ENCODE measurements around the gene ETV2. TPM values are rescaled to one million over a fixed set of nuclear protein-coding genes. Genes with fewer than 3 reads are reported as not detected.

The ETV2 gene
- total RNA-seq, 4 donors from 2014 or later, result 1.1 to 35.2 (median 3.5) TPM; not detected in 1

DNA sequence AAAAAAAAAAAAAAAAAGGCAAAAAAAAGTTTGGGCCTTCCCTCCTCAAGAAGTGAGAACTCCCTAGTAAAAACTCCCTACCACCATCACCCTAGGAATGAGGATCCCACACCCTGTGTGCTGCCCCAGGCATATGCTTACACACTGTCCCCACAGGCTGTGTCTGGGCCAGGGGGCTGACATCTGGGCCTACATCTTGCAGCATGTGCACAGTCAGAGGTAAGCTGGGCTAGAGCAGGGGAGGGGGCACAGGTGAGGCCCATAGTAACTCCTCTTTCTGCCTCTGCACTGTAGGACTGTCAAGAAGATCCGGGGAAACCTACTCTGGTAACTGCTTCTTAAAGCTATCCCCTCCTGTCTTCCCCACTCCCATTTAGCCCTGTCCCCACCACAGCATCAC is 28.0 kb upstream of the ETV2 start:
- H3K27me3 ChIP-seq, result no peaks in the 10 kb centered on the region

DNA sequence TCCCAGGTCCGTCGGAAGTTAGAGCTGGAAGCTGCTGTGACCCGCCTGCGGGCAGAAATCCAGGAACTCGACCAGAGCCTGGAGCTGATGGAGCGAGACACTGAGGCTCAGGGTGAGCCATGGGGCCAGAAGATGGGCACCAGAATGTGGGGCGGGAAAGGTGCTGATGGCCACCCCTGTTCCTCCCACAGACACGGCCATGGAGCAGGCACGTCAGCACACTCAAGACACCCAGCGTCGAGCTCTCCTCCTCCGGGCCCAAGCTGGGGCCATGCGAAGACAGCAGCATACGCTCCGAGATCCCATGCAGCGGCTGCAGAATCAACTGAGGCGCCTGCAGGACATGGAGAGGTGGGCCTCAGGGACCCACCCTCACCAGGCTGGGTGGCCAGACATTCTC is 26.5 kb upstream of the ETV2 start:
- intact Hi-C loops (cut with DNase I; ENCODE audit: low total_unique reads) (no loop called here), in situ Hi-C loops (cut with MboI; ENCODE audit: low pct_ligation_motif_present in 1 of 4, low pct_unique_long_range_greater_than_20kb in 1 of 4, low sequenced_read_pairs in 3 of 4) (no loop called here)
- Histone ChIP-seq H3K4me1 (peaks cover 3 to 13% (median 11%) of the 10 kb centered on the region in 4 donors), H3K36me3 (no peaks in the 10 kb centered on the region), H3K9me3 (no peaks in the 10 kb centered on the region), H3K27me3 (no peaks in the 10 kb centered on the region), H3K4me3 (no peak overlapping the region), H3K27ac (no peak overlapping the region)
- TF ChIP-seq POLR2A (IDR thresholded peaks at IDR 0.05) (no peak), POLR2AphosphoS5 (IDR thresholded peaks at IDR 0.05) (no peak), EP300 (IDR thresholded peaks at IDR 0.05; ENCODE audit: low read depth) (no peak)
- TF ChIP-seq, protein P1, sequence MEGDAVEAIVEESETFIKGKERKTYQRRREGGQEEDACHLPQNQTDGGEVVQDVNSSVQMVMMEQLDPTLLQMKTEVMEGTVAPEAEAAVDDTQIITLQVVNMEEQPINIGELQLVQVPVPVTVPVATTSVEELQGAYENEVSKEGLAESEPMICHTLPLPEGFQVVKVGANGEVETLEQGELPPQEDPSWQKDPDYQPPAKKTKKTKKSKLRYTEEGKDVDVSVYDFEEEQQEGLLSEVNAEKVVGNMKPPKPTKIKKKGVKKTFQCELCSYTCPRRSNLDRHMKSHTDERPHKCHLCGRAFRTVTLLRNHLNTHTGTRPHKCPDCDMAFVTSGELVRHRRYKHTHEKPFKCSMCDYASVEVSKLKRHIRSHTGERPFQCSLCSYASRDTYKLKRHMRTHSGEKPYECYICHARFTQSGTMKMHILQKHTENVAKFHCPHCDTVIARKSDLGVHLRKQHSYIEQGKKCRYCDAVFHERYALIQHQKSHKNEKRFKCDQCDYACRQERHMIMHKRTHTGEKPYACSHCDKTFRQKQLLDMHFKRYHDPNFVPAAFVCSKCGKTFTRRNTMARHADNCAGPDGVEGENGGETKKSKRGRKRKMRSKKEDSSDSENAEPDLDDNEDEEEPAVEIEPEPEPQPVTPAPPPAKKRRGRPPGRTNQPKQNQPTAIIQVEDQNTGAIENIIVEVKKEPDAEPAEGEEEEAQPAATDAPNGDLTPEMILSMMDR (IDR thresholded peaks at IDR 0.05), result no peak
- WGBS, 2 donors (ENCODE audit: low coverage in 1 of 2), result 95% methylated on average over 17 of the region's 17 CpGs; no CpG with 5 or more reads in 1 of the 2 donors
- DNase-seq, result no peak

More for the DNA sequence above, 28.0 kb upstream of the ETV2 start:
- Histone ChIP-seq H3K4me1 (peaks cover 3 to 13% (median 11%) of the 10 kb centered on the region in 4 donors), H3K4me3 (no peak overlapping the region), H3K27ac (no peak overlapping the region), H3K36me3 (no peaks in the 10 kb centered on the region), H3K9me3 (no peaks in the 10 kb centered on the region)
- DNase-seq, result no peak
- TF ChIP-seq EP300 (IDR thresholded peaks at IDR 0.05; ENCODE audit: low read depth), result no peak
- no peak for TF ChIP-seq POLR2A (IDR thresholded peaks at IDR 0.05)
- no peak for TF ChIP-seq POLR2AphosphoS5 (IDR thresholded peaks at IDR 0.05)
- TF ChIP-seq, protein P1 (IDR thresholded peaks at IDR 0.05), result no peak
- in situ Hi-C loops (cut with MboI; ENCODE audit: low pct_ligation_motif_present in 1 of 4, low pct_unique_long_range_greater_than_20kb in 1 of 4, low sequenced_read_pairs in 3 of 4), result no loop called here
- intact Hi-C loops (cut with DNase I; ENCODE audit: low total_unique reads), result no loop called here
- 71% methylated on average over 1 of the region's 1 CpG; no CpG with 5 or more reads in 1 of the 2 donors for WGBS, 2 donors (ENCODE audit: low coverage in 1 of 2)

DNA sequence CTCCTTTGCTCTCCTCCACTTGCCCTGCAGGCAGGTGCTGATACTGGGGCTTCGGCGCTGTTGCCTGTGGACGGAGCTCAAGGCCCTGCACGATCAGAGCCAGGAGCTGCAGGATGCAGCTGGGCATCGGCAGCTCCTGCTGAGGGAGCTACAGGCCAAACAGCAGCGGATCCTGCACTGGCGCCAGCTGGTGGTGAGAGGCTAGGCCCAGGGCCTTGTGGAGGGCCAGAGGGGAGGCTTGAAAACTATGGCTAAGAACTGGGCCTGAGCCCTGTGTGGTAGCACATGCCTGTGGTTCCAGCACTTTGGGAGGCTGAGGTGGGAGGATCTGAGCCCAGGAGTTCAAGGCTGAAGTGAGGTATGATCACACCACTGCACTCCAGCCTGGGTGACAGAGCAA is 22.7 kb upstream of the ETV2 start:
- DNase-seq, result no peak
- in situ Hi-C loops (cut with MboI; ENCODE audit: low pct_ligation_motif_present in 1 of 4, low pct_unique_long_range_greater_than_20kb in 1 of 4, low sequenced_read_pairs in 3 of 4) (no loop called here), intact Hi-C loops (cut with DNase I; ENCODE audit: low total_unique reads) (no loop called here)
- no peaks in the 10 kb centered on the region for H3K9me3 ChIP-seq
- no peak for TF ChIP-seq POLR2A (IDR thresholded peaks at IDR 0.05)
- TF ChIP-seq POLR2AphosphoS5 (IDR thresholded peaks at IDR 0.05), result no peak
- TF ChIP-seq EP300 (IDR thresholded peaks at IDR 0.05; ENCODE audit: low read depth), result no peak
- TF ChIP-seq, protein P1 (IDR thresholded peaks at IDR 0.05), result no peak
- H3K4me3 ChIP-seq, result no peak overlapping the region
- H3K27ac ChIP-seq, result no peak overlapping the region
- no peaks in the 10 kb centered on the region for H3K36me3 ChIP-seq
- 92% methylated on average over 7 of the region's 7 CpGs; no CpG with 5 or more reads in 1 of the 2 donors for WGBS, 2 donors (ENCODE audit: low coverage in 1 of 2)
- no peaks in the 10 kb centered on the region for H3K27me3 ChIP-seq
- no peaks in the 10 kb centered on the region for H3K4me1 ChIP-seq

- Histone ChIP-seq H3K9me3 (no peaks in the 10 kb centered on the region), H3K4me3 (no peak overlapping the region), H3K27ac (no peak overlapping the region), H3K27me3 (no peaks in the 10 kb centered on the region), H3K36me3 (no peaks in the 10 kb centered on the region), H3K4me1 (no peaks in the 10 kb centered on the region)
- DNase-seq, result no peak
- intact Hi-C loops (cut with DNase I; ENCODE audit: low total_unique reads), result no loop called here
- 98% methylated on average over 11 of the region's 12 CpGs; no CpG with 5 or more reads in 1 of the 2 donors for WGBS, 2 donors (ENCODE audit: low coverage in 1 of 2)
- TF ChIP-seq POLR2AphosphoS5 (IDR thresholded peaks at IDR 0.05) (no peak), POLR2A (IDR thresholded peaks at IDR 0.05) (no peak)
- TF ChIP-seq, protein P1 (IDR thresholded peaks at IDR 0.05), result no peak
- in situ Hi-C loops (cut with MboI; ENCODE audit: low pct_ligation_motif_present in 1 of 4, low pct_unique_long_range_greater_than_20kb in 1 of 4, low sequenced_read_pairs in 3 of 4), result no loop called here
These were observed 22.1 kb upstream of the ETV2 start for GRCh38 chr19:35619290-35619923.
